Left ventricle myocardium superior (tissue), 1 donor: ENCODE measurements around the gene PTPRN2. TPM values are rescaled to one million over a fixed set of nuclear protein-coding genes. Genes with fewer than 3 reads are reported as not detected.
"Not testable (repeated sequence)": the region's sequence is repeated elsewhere in the genome, so short reads cannot be mapped to it uniquely, and the experiment has no call there.

Experiments used
- ATAC-seq: fragments of 200-7000 bp; cut with Tn5 transposase; one replicate; pipeline ENCODE4 v1.9.1; 2020; ENCODE audit warnings: mild to moderate bottlenecking, moderate library complexity
- DNase-seq: peaks from one replicate; pipeline ENCODE4 v3.0.0-alpha.2; 2020
- intact Hi-C: fragments of 100-400 bp; cut with micrococcal nuclease; formaldehyde crosslinking; loops from one replicate; pipeline ENCODE4 v1.11.0; 2022
- total RNA-seq: library from RNA; stranded (reverse); fragmentation: NEBNext Ultra II Directional; extraction: Animal tissue kit (Norgen Biotek cat#: 25700); gene quantifications from one replicate; pipeline ENCODE4 v1.2.1, GENCODE V29; 2021
- donor health status: DM: no; HTN: yes; CAD: no; lungs with severe emphysema.

PTPRN2 gene
- total RNA-seq, 1 donor from 2014 or later: 1.3 TPM

DNA sequence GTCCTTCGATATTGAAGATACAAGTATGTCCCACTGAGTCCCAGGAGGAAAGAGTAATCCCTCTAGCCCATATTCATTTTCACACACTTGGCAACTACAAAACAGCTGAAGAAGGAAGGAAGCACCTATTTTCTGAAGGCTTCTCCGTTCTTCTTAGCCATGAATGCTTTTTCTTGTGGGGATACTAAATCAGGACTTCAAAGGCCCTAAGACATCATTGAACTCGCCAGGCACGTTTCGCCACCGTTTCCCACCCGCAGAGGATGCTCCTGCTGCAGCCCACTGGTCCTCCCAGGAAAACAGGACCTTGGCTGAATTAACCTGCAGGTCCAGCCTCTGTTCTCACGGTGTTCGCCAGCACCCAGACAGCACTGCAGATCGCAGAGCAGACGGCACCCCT is 689.4 kb downstream of the PTPRN2 start:
- DNase-seq (no peak), ATAC-seq (no peak)
- intact Hi-C loops: no loop called here

DNA sequence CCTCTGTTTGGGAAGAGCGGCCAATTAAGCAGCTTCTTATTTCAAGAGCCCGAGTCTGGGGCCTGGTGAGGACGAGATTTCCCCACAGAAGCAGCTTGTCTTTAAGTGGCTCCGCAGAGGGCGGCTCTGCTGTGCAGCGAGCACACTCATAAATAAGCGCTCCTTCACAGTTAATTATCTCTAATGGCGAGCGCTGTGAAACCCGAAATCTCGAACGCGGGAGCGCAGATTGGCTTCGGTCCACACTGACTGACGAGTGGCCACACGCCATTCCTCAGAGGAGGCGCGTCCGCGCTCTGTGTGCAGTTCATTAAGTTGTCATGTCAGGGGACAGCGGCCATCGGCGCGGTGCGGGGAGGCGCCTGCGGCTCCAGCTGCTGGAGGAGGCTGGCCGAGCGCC is 689.9 kb downstream of the PTPRN2 start:
- DNase-seq (no peak), ATAC-seq (no peak)
- intact Hi-C loops: no loop called here

DNA sequence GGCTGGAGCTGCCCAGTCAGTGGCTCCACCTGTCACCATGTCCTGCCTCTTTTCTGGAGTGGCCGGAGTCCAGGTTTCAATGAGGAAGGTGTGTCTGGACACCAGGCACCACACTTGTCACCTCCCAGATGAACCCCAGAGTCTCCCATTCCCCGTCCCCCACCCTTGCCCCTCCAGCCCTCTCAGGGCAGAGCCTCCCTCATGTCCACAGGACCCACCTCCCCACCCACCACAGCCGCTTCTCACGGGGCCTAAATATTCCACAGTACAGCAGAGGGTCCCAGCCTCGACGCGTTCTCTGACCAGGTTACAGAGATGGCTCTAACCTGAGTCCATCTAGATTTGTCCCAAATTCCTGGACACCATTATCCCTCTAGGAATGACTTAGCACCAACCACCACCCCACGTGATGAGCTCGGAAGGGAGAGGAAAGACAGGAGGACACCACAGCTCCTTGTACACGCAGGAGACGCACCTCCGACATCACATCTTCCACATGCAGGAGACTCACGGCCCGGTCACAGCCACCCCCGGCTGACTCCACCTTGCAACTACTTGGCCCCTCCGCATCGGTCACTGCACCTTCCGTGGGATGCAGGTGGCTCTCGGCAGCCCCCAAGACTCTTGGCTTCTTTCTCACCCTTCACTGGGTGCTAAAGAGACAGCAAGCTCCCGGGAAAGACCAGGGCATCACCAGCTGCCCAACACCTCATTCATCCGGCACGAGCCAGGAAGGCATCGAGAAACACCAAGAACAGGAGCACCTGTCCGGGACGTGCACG is 690.7 kb downstream of the PTPRN2 start:
- DNase-seq: no peak
- ATAC-seq: no peak
- intact Hi-C loops: no loop called here

DNA sequence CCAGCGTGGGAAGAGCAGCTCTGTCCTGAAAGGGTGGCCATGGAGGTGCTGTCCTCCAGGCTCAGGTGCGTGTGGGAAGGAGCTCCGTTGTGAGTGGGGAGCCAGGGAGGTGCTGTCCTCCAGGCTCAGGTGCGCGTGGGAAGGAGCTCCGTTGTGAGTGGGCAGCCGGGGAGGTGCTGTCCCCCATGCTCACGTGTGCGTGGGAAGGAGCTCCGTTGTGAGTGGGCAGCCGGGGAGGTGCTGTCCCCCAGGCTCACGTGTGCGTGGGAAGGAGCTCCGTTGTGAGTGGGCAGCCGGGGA is 691.3 kb downstream of the PTPRN2 start:
- DNase-seq, intact Hi-C loops, ATAC-seq: not testable (repeated sequence)

DNA sequence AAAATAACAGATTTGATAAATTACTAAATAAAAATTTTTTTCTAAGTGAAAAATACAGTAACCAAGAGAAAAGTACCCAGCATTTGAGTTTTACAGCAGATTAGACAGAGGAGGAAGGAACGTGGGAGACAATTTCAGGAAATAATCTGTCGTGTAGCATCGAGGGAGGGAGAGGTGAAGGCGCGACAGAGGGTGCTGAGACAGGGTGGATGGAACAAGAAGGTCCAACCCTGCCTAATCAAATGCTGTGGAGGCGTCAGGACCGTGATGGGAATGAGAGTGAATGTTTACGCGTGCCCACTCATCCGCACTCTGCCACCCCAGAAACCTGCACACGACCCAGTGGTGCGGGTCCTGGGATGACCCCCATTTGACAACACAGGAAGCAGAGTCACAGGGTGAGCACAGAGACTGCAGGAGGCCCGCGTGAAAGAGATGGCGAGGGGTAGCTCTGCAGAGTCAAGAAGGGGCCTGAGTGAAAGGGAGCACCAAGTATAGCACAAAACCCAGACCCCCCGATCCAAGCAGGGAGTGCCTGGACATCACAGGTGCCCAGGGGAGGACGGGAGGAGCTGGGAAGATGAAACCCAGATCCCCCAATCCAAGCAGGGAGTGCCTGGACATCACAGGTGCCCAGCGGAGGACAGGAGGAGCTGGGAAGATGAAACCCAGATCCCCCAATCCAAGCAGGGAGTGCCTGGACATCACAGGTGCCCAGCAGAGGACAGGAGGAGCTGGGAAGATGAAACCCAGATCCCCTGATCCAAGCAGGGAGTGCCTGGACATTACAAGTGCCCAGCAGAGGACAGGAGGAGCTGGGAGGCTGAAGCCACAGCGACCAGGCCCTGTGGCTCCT is 691.9 kb downstream of the PTPRN2 start:
- intact Hi-C loops: no loop called here
- no peak for DNase-seq
- ATAC-seq: no peak

DNA sequence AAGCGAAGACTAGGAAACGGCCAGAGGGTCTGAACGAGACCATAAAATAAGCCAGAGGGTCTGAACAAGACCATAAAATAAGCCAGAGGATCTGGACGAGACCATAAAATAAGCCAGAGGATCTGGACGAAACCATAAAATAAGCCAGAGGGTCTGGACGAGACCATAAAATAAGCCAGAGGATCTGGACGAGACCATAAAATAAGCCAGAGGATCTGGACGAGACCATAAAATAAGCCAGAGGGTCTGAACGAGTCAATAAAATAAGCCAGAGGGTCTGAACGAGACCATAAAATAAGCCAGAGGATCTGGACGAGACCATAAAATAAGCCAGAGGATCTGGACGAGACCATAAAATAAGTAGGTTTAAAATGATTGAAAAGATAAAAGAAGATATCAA is 692.5 kb downstream of the PTPRN2 start:
- intact Hi-C loops, ATAC-seq, DNase-seq: not testable (repeated sequence)

DNA sequence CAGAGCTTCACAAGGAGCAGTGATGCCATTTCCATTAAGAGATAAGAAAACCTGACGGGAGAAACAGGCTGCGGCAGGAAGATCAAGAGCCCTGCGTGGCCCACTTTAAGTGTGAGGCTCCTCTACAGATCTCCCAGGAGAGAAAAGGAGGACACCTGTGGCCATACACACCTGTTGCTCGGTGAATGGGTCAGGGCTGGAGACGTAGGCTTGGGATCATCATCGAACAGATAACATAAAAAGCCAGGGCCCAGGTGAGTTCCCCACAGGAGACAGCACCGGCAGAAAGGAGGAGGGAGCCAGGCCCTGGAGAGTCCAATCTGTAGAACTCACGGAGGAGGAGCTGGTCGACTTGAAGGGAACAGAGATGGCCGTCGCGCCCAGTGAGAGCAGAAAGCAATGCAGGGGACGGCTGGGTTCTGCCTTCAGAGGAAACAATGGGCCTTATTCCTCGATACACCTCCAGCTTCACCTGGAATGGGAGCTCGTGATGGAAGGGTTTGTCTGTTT is 694.0 kb downstream of the PTPRN2 start:
- ATAC-seq: no peak
- no peak for DNase-seq
- intact Hi-C loops: no loop called here

DNA sequence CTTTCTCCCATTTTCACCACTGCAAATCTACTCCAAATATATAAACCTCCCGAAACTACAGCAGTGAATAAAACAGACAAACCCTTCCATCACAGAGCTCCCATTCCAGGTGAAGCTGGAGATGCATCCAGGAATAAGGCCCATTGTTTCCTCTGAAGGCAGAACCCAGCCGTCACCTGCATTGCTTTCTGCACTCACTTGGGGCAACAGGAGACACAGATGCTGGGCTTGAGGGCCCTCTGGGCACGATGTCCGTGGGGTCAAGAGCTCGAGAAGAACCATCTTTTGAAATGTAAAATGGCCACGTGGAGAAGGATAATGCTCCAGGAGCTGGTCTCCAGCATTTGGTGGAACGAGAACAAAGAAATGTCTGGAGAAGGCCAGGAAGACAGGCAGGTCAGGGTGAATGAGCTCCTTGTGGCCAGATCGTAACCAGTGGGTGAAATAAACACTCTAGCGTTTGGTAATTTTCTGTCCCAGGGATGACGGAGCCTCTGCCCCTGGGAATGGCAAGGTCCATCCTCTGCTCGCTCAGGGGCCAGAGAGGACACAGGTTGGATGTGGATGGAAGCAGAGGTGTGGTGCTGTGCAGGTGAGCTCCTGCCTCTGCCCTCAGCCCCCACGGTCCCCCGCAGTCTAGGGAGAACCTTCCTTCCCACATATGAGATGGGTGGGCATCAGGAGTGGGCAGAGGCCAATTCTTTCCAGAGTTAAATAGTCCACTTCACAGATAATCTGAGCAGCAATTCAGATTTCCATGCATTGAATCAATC is 694.7 kb downstream of the PTPRN2 start:
- intact Hi-C loops: no loop called here
- ATAC-seq: no peak
- DNase-seq: no peak

DNA sequence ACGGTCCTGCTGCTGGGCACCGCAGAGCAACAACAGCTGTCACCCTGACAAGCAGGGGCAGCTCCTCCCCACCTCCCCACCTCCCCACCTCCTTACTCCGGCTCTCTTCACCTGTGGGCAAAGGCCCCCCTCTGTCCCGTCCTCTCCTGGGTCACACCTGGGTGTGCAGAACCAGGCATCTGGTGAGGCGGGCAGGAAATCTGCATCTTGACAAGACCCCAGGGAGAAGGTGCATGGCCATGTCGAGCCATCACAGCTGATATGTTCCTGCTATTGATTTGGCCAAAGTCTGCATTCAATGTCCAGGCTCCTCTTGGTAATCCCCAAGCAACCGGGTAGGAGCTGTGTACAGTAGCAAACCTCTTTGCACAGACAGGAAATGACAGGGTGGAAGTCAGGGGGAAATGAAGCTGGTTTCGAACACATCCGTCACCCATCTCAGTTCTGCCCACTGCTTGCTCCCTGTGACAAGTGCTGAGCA is 696.7 kb downstream of the PTPRN2 start:
- ATAC-seq (no peak), DNase-seq (no peak)
- intact Hi-C loops: no loop called here

DNA sequence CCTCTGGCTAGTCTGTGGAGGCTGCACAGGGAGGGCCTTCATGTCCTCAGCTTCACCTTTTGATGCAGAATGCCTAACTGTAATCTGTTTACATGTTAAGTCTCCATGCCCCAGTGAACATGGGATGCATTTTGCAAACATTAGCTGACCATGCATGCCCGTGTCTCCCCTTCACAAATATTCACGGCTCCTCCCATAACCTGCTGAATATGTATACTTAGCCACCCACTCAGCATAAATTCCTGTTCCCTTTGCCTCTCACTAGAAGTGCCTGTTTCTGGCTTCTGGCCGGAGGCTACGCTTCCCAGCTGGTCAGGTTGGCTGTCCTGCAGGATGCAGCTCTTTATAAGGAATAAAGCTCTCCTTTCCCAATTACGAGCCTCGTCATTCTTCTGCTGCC is 698.1 kb downstream of the PTPRN2 start:
- no peak for DNase-seq
- intact Hi-C loops: no loop called here

DNA sequence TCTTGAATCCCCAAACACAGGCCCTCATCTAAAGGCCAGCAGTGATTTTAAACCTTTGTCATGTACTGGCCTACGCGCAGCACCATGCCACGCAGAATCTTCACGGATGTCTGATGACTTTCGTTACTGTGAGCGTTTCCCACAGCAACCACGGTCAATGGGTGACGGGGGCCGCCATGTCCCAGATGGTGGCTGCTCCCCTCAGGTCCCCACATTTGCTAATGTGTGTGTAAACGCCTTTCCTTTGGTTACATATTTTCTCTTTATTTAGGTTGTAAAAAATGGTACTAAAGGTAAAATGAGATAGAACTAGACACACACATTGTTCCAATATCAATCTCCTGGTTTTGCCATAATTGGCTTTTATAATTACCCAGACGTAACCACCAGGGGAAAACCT is 699.0 kb downstream of the PTPRN2 start:
- intact Hi-C loops: no loop called here
- no peak for ATAC-seq
- no peak for DNase-seq

More for the DNA sequence above, 698.1 kb downstream of the PTPRN2 start:
- ATAC-seq: no peak

DNA sequence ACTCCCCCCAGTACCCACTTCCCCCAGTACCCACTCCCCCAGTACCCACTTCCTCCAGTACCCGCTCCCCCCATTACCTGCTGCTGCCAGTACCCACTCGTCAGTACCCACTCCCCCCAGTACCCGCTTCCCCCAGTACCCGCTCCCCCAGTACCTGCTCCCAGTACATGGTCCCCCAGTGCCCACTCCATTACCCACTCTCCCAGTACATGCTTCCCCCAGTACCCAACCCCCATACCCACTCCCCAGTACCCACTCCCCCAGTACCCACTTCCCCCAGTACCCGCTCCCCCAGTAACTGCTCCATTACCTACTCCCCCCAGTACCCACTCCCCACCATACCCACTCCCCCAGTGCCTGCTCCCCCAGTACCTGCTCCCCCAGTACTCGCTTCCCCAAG is 700.2 kb downstream of the PTPRN2 start:
- intact Hi-C loops: no loop called here
- DNase-seq: no peak
- no peak for ATAC-seq

DNA sequence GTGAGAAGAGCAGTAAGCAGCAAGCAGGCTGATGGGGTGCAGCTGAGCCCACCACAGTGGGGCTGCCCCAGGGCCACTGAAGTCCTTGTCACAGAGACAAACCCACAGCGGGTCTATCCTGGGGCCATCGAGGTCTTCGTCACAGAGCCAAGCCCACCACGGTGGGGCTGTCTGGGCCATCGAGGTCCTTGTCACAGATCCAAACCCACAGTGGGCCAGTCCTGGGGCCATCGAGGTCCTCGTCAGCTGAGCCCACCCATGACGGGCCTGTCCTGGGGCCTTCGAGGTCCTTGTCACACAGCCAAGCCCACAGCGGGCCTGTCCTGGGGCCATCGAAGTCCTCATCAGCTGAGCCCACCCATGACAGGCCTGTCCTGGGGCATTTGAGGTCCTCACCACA is 700.9 kb downstream of the PTPRN2 start:
- intact Hi-C loops: no loop called here
- DNase-seq (no peak), ATAC-seq (no peak)

DNA sequence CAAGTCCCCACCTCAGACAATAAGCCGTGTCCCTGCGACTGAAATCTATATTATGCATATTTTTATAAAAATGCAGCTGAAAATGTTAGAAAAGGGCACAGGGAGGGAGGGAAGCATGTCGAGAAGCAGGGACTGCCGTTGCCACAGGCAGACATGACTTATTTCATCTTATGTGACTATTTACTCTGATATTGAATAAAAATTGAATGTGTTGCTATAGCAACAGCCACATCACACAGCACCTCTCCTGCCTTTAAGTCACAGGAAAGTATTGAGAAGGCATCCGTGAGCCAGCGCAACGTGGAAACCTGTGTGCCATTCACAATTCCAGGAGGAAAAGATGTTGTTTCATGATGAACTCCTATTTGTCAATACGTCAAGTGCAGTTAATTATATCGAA is 701.4 kb downstream of the PTPRN2 start:
- intact Hi-C loops: no loop called here
- ATAC-seq (no peak), DNase-seq (no peak)

DNA sequence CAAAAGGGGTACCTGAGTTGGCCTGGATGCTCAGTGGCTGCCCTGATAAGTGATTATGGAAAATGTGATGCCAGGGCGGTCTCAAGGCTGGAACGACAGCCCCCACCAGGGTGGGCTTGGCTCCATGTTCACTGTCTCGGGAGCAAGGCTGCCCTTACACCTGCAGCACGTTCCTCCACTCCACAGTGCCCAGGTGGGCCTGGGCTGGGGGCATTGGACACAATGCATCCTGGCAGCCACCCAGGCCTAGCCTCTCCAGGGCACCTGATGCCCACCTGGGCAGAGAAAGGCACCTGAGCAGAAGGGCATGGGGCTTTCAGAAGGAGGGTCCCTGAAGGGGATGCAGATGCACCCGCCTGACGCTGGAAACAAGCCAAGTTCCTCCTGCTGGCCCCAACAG is 702.5 kb downstream of the PTPRN2 start:
- intact Hi-C loops: no loop called here
- ATAC-seq: no peak
- no peak for DNase-seq

DNA sequence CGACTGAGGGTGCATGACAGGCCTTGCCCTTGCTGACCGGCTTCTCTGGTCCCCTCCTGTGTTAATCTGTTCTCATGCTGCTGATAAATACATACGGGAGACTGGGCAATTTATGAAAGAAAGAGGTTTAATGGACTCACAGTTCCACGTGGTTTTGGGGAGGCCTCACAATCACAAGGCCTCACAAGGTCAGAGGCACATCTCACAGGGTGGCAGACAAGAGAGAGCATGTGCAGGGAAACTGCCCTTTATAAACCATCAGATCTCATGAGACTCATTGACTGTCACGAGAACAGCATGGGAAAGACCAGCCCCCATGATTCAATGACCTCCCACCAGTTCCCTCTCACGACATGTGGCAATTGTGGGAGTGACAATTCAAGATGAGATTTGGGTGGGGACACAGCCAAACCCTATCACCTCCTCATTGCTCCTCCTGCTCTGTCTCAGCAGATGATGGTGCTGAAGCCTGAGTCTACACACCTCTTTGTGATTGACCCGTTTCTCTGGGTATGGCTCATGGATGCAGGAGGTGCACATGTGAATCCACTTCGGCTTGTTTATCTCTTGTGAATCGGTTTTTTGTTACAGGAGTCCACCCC is 703.1 kb downstream of the PTPRN2 start:
- ATAC-seq (no peak), DNase-seq (no peak)
- intact Hi-C loops: no loop called here

DNA sequence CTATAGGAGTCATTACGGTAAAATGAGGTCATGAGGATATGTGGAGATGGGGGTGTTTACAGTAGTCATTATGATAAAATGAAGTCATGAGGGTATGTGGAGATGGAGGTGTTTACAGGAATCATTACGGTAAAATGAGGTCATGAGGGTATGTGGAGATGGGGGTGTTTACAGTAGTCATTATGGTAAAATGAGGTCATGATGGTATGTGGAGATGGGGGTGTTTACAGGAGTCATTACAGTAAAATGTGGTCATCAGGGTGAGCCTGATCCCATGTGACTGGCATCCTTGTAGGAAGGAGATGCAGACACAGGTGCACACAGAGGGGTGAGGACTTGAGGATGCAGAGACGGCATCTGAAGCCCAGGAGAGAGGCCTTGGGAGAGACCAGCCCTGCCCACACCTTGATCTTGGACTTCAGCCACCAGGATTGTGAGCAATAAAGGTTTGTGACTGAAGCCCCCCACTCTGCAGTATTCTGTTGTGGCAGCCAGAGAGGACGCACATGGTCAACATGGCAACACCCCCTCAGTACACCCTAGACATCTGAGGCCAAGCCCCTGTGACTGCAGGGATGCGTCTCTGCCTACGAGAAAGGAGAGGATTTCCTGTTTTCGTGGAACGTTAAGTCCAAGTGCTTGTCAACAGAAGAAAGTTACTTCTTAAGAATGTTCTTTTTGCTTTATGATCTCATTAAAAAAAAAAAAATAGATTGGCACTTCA is 706.4 kb downstream of the PTPRN2 start:
- no peak for ATAC-seq
- DNase-seq: no peak
- intact Hi-C loops: no loop called here

DNA sequence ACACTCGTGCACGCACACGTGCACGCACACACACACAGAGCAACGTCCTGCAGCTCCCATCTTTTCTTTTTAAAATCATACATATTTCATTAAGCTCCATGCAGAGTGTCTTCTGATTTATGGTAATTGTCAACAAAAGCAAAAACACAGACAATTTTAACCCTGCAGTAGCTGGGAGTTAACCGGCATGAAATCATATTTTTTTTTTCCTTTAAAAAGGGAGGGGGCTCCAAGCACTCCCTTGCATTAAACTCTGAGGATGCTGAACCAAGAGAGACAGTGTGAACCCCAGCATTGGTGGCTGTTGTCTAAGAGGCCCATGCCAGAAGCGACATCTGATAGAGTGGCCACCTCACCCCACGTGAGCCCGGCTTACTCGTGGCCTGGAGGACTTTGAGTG is 708.2 kb downstream of the PTPRN2 start:
- no peak for DNase-seq
- no peak for ATAC-seq
- intact Hi-C loops: no loop called here
